Upper lobe of left lung (tissue), 4 donors: Measurements from ENCODE around the gene ANO4.

Experiments
- POLR2A ChIP-seq, 4 donors: fragments of 450-650 bp; IDR thresholded peaks; one replicate each; pipeline ENCODE4 v1.5.1; 2016 to 2017; ENCODE audit warnings: antibody characterized with exemption in 4 of 4, mild to moderate bottlenecking in 2 of 4
- POLR2AphosphoS5 ChIP-seq, 2 donors: sonication (generic); formaldehyde crosslinking; IDR thresholded peaks; one replicate each; pipeline ENCODE4 v1.5.1; 2017; ENCODE audit warnings: antibody characterized with exemption in 2 of 2

GRCh38 chr12:100953677-100954076, 159.1 kb downstream of the ANO4 start:
- TF ChIP-seq POLR2AphosphoS5 (IDR thresholded peaks at IDR 0.05) (no peak), POLR2A (IDR thresholded peaks at IDR 0.05) (no peak)
